ENCODE results near the gene WDR70.

Gene WDR70

GRCh38 chr5:37567566-37567965, 188.4 kb downstream of the WDR70 start:
- Histone ChIP-seq H4K8ac (ENCODE audit: low read depth, low read length) (no peak overlapping the region), H3K9ac (ENCODE audit: low read length) (no peak overlapping the region), H3K36me3 (ENCODE audit: control insufficient read depth in 1 of 2, insufficient read depth in 2 of 2, low read length in 2 of 2) (no peaks in the 10 kb centered on the region), H3K27ac (ENCODE audit: low read depth, low read length) (no peak overlapping the region), H3K14ac (ENCODE audit: low read length) (no peak overlapping the region), H3K23ac (ENCODE audit: low read length) (no peak overlapping the region), H2BK5ac (ENCODE audit: low read depth, low read length, poor library complexity) (no peak overlapping the region), H3K9me3 (ENCODE audit: insufficient read depth, low read depth, low read length) (no peaks in the 10 kb centered on the region), H3K27me3 (ENCODE audit: insufficient read depth, low read length) (no peaks in the 10 kb centered on the region), H3K79me1 (ENCODE audit: low read length) (no peaks in the 10 kb centered on the region), H2BK12ac (ENCODE audit: low read length) (no peak overlapping the region), H3K18ac (ENCODE audit: low read length) (no peak overlapping the region), H4K91ac (ENCODE audit: low read depth, low read length) (no peak overlapping the region), H3K4me1 (ENCODE audit: control insufficient read depth in 1 of 2, insufficient read depth in 2 of 2, low read length in 2 of 2) (no peaks in the 10 kb centered on the region), H3K4ac (ENCODE audit: low read depth, low read length) (no peak overlapping the region), H3K4me2 (ENCODE audit: low read length) (no peak overlapping the region), H2AFZ (ENCODE audit: insufficient read depth, low read length, poor library complexity) (no peak overlapping the region), H4K12ac (ENCODE audit: low read depth, low read length) (no peak overlapping the region), H2AK5ac (ENCODE audit: low read length) (no peak overlapping the region), H2BK120ac (ENCODE audit: insufficient read depth, low read length, poor library complexity) (no peak overlapping the region), H3K4me3 (ENCODE audit: low read depth, low read length) (no peak overlapping the region), H3K79me2 (ENCODE audit: control insufficient read depth, insufficient read depth, low read length, poor library complexity) (peaks cover 2% of the 10 kb centered on the region)
- no CpG with 5 or more reads among the region's 3 CpGs for WGBS (ENCODE audit: extremely low coverage, insufficient coverage, insufficient read length)
- DNase-seq, result no peak

DNA sequence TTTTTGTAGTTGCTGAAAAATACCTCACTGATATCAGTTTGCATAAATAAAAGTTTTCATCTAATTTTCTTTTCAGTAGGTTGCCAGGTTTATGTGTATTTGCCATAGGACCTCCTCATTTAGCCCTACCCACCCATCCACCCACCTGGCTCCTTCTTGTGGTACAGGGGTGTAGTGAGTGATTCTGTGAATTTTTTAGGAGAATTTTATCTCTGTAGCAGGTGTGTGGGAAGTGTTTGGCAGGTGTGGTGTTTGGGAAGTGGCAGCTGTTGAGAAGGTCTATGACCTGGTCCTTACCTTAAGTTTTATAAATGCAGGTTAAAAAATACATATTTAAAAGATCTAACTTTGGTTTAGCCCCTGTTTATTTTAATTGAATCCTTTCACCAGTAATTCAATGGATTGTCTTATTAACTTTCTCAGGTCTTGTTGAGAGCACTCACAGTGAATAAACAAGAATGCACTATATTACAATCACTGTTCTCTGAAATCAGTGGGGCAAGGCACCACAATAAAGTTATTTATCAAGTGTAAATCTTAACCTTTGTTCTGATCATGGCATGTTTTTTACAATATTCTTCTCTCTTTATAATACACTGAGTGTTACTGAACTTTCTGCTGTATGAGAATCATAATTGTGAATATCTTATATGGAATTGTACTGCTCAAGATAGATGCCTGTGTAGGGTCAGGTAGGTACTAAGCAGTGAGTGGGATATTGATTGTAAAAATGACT, 189.1 kb downstream of the WDR70 start:
- Histone ChIP-seq H3K9ac (ENCODE audit: low read length) (no peak overlapping the region), H2BK5ac (ENCODE audit: low read depth, low read length, poor library complexity) (no peak overlapping the region), H3K14ac (ENCODE audit: low read length) (no peak overlapping the region), H3K4me1 (ENCODE audit: control insufficient read depth in 1 of 2, insufficient read depth in 2 of 2, low read length in 2 of 2) (no peaks in the 10 kb centered on the region), H3K27ac (ENCODE audit: low read depth, low read length) (no peak overlapping the region), H2BK12ac (ENCODE audit: low read length) (no peak overlapping the region), H3K4ac (ENCODE audit: low read depth, low read length) (no peak overlapping the region), H3K4me3 (ENCODE audit: low read depth, low read length) (no peak overlapping the region), H4K8ac (ENCODE audit: low read depth, low read length) (no peak overlapping the region), H3K23ac (ENCODE audit: low read length) (no peak overlapping the region), H2BK120ac (ENCODE audit: insufficient read depth, low read length, poor library complexity) (no peak overlapping the region), H3K27me3 (ENCODE audit: insufficient read depth, low read length) (no peaks in the 10 kb centered on the region), H4K91ac (ENCODE audit: low read depth, low read length) (no peak overlapping the region), H3K79me2 (ENCODE audit: control insufficient read depth, insufficient read depth, low read length, poor library complexity) (peaks cover 2% of the 10 kb centered on the region), H4K12ac (ENCODE audit: low read depth, low read length) (no peak overlapping the region), H2AK5ac (ENCODE audit: low read length) (no peak overlapping the region), H3K18ac (ENCODE audit: low read length) (no peak overlapping the region), H3K9me3 (ENCODE audit: insufficient read depth, low read depth, low read length) (no peaks in the 10 kb centered on the region), H3K79me1 (ENCODE audit: low read length) (no peaks in the 10 kb centered on the region), H3K4me2 (ENCODE audit: low read length) (no peak overlapping the region), H3K36me3 (ENCODE audit: control insufficient read depth in 1 of 2, insufficient read depth in 2 of 2, low read length in 2 of 2) (no peaks in the 10 kb centered on the region), H2AFZ (ENCODE audit: insufficient read depth, low read length, poor library complexity) (no peak overlapping the region)
- no peak for DNase-seq

GRCh38 chr5:37568893-37569292, 189.8 kb downstream of the WDR70 start:
- Histone ChIP-seq H3K27ac (ENCODE audit: low read depth, low read length) (no peak overlapping the region), H4K91ac (ENCODE audit: low read depth, low read length) (no peak overlapping the region), H3K79me1 (ENCODE audit: low read length) (no peaks in the 10 kb centered on the region), H2BK120ac (ENCODE audit: insufficient read depth, low read length, poor library complexity) (no peak overlapping the region), H3K9me3 (ENCODE audit: insufficient read depth, low read depth, low read length) (no peaks in the 10 kb centered on the region), H3K9ac (ENCODE audit: low read length) (no peak overlapping the region), H3K23ac (ENCODE audit: low read length) (no peak overlapping the region), H2AFZ (ENCODE audit: insufficient read depth, low read length, poor library complexity) (no peak overlapping the region), H3K18ac (ENCODE audit: low read length) (no peak overlapping the region), H3K36me3 (ENCODE audit: control insufficient read depth in 1 of 2, insufficient read depth in 2 of 2, low read length in 2 of 2) (no peaks in the 10 kb centered on the region), H3K27me3 (ENCODE audit: insufficient read depth, low read length) (no peaks in the 10 kb centered on the region), H2BK5ac (ENCODE audit: low read depth, low read length, poor library complexity) (no peak overlapping the region), H3K14ac (ENCODE audit: low read length) (no peak overlapping the region), H2BK12ac (ENCODE audit: low read length) (no peak overlapping the region), H3K4me2 (ENCODE audit: low read length) (no peak overlapping the region), H2AK5ac (ENCODE audit: low read length) (no peak overlapping the region), H3K4me3 (ENCODE audit: low read depth, low read length) (no peak overlapping the region), H3K4me1 (ENCODE audit: control insufficient read depth in 1 of 2, insufficient read depth in 2 of 2, low read length in 2 of 2) (no peaks in the 10 kb centered on the region), H3K79me2 (ENCODE audit: control insufficient read depth, insufficient read depth, low read length, poor library complexity) (peaks cover 2% of the 10 kb centered on the region), H3K4ac (ENCODE audit: low read depth, low read length) (no peak overlapping the region), H4K8ac (ENCODE audit: low read depth, low read length) (no peak overlapping the region), H4K12ac (ENCODE audit: low read depth, low read length) (no peak overlapping the region)
- peak in 1 of 2 donors; percentile 13 for DNase-seq

- Histone ChIP-seq H3K4me2 (ENCODE audit: low read length) (no peak overlapping the region), H3K9me3 (ENCODE audit: insufficient read depth, low read depth, low read length) (no peaks in the 10 kb centered on the region), H3K4me3 (ENCODE audit: low read depth, low read length) (no peak overlapping the region), H4K12ac (ENCODE audit: low read depth, low read length) (no peak overlapping the region), H3K79me1 (ENCODE audit: low read length) (no peaks in the 10 kb centered on the region), H3K27ac (ENCODE audit: low read depth, low read length) (no peak overlapping the region), H3K27me3 (ENCODE audit: insufficient read depth, low read length) (no peaks in the 10 kb centered on the region), H3K36me3 (ENCODE audit: control insufficient read depth in 1 of 2, insufficient read depth in 2 of 2, low read length in 2 of 2) (no peaks in the 10 kb centered on the region), H3K9ac (ENCODE audit: low read length) (no peak overlapping the region), H2BK120ac (ENCODE audit: insufficient read depth, low read length, poor library complexity) (no peak overlapping the region), H3K18ac (ENCODE audit: low read length) (no peak overlapping the region), H2AFZ (ENCODE audit: insufficient read depth, low read length, poor library complexity) (no peak overlapping the region), H3K4me1 (ENCODE audit: control insufficient read depth in 1 of 2, insufficient read depth in 2 of 2, low read length in 2 of 2) (no peaks in the 10 kb centered on the region), H3K4ac (ENCODE audit: low read depth, low read length) (no peak overlapping the region), H3K79me2 (ENCODE audit: control insufficient read depth, insufficient read depth, low read length, poor library complexity) (peaks cover 2% of the 10 kb centered on the region), H3K14ac (ENCODE audit: low read length) (no peak overlapping the region), H4K8ac (ENCODE audit: low read depth, low read length) (no peak overlapping the region), H3K23ac (ENCODE audit: low read length) (no peak overlapping the region), H2AK5ac (ENCODE audit: low read length) (no peak overlapping the region), H2BK5ac (ENCODE audit: low read depth, low read length, poor library complexity) (no peak overlapping the region), H2BK12ac (ENCODE audit: low read length) (no peak overlapping the region), H4K91ac (ENCODE audit: low read depth, low read length) (no peak overlapping the region)
- DNase-seq, result peak; percentile 51 to 73
- WGBS (ENCODE audit: extremely low coverage, insufficient coverage, insufficient read length), result no CpG with 5 or more reads among the region's 2 CpGs
Observed at GRCh38 chr5:37569466-37569865, 190.3 kb downstream of the WDR70 start.
